Hepatocyte (in vitro differentiated cells): ENCODE measurements around the gene NDFIP2. TPM values are rescaled to one million over a fixed set of nuclear protein-coding genes. Genes with fewer than 3 reads are reported as not detected.

Experiments
- DNase-seq: peaks from one replicate; pipeline ENCODE4 v3.0.0-alpha.2; 2016; ENCODE audit warnings: low spot score
- H2AFZ ChIP-seq: fragments of 200-600 bp; sonication (generic); 2 replicates; pipeline ENCODE4 v1.6.0; 2016; ENCODE audit warnings: antibody characterized with exemption, mild to moderate bottlenecking
- H3K27ac ChIP-seq: fragments of 200-600 bp; sonication (generic); 2 replicates; pipeline ENCODE4 v1.5.1; 2016; ENCODE audit warnings: mild to moderate bottlenecking
- H3K27me3 ChIP-seq: fragments of 200-600 bp; sonication (generic); 2 replicates; pipeline ENCODE4 v1.6.1; 2016
- H3K36me3 ChIP-seq: fragments of 200-600 bp; sonication (generic); replicated peaks from 2 replicates; pipeline ENCODE4 v1.5.1; 2016; ENCODE audit warnings: low read depth; ENCODE audit not compliant: insufficient read depth
- H3K4me1 ChIP-seq: fragments of 200-600 bp; sonication (generic); 2 replicates; pipeline ENCODE4 v1.5.1; 2016; ENCODE audit warnings: mild to moderate bottlenecking, moderate library complexity; ENCODE audit not compliant: insufficient read depth
- H3K4me2 ChIP-seq: fragments of 200-600 bp; sonication (generic); 2 replicates; pipeline ENCODE4 v1.6.0; 2016
- H3K4me3 ChIP-seq: fragments of 200-600 bp; sonication (generic); 2 replicates; pipeline ENCODE4 v1.5.1; 2016; ENCODE audit warnings: mild to moderate bottlenecking
- H3K79me2 ChIP-seq: fragments of 200-600 bp; sonication (generic); 2 replicates; pipeline ENCODE4 v1.6.0; 2017; ENCODE audit warnings: mild to moderate bottlenecking
- H3K9me2 ChIP-seq: fragments of 200-600 bp; sonication (generic); replicated peaks from 2 replicates; pipeline ENCODE4 v1.6.0; 2017; ENCODE audit warnings: mild to moderate bottlenecking; ENCODE audit not compliant: insufficient read depth
- H3K9me3 ChIP-seq: fragments of 200-600 bp; sonication (generic); 2 replicates; pipeline ENCODE4 v1.5.1; 2016; ENCODE audit warnings: low read depth, mild to moderate bottlenecking
- H4K20me1 ChIP-seq: fragments of 200-600 bp; sonication (generic); 2 replicates; pipeline ENCODE4 v1.6.0; 2016; ENCODE audit warnings: mild to moderate bottlenecking; ENCODE audit not compliant: insufficient read depth, poor library complexity, severe bottlenecking
- EZH2 ChIP-seq: fragments of 200-600 bp; sonication (generic); IDR thresholded peaks from 2 replicates; pipeline ENCODE4 v1.6.1; 2016; ENCODE audit warnings: antibody characterized with exemption, mild to moderate bottlenecking, borderline replicate concordance
- EZH2phosphoT487 ChIP-seq: fragments of 200-600 bp; sonication (generic); IDR thresholded peaks from one replicate; pipeline ENCODE4 v1.6.1; 2018; ENCODE audit warnings: antibody characterized with exemption, mild to moderate bottlenecking, low read depth, moderate library complexity; ENCODE audit not compliant: unreplicated experiment, severe bottlenecking
- WGBS: methylation state at CpG from one replicate; pipeline ENCODE4 v1.1.6; 2016; ENCODE audit warnings: low lambda C conversion rate; ENCODE audit errors: missing lambda C conversion rate; 5-methylcytosine and 5-hydroxymethylcytosine counted together
- polyA plus RNA-seq: library from polyadenylated mRNA; unstranded; fragments of >200 nt; fragmentation: Nextera tagmentation; extraction: Ambion mirVana; gene quantifications from 2 replicates; pipeline ENCODE4 v1.2.1, GENCODE V29; 2016
- total RNA-seq: library from RNA; depleted of rRNA; stranded (reverse); fragments of >200 nt; gene quantifications from 2 replicates; pipeline ENCODE4 v1.2.3, GENCODE V29; 2014
- TF ChIP-seq, protein P1 (sequence below): fragments of 200-600 bp; sonication (generic); IDR thresholded peaks from 2 replicates; pipeline ENCODE4 v1.5.1; 2016; ENCODE audit warnings: antibody characterized with exemption, mild to moderate bottlenecking; ENCODE audit not compliant: poor library complexity

NDFIP2 gene
- total and polyA plus RNA-seq, 2 experiments from 2014 or later = 54.4 to 80.2 TPM

- TF ChIP-seq EZH2phosphoT487 (no peak), EZH2 (no peak)
- TF ChIP-seq, protein P1, sequence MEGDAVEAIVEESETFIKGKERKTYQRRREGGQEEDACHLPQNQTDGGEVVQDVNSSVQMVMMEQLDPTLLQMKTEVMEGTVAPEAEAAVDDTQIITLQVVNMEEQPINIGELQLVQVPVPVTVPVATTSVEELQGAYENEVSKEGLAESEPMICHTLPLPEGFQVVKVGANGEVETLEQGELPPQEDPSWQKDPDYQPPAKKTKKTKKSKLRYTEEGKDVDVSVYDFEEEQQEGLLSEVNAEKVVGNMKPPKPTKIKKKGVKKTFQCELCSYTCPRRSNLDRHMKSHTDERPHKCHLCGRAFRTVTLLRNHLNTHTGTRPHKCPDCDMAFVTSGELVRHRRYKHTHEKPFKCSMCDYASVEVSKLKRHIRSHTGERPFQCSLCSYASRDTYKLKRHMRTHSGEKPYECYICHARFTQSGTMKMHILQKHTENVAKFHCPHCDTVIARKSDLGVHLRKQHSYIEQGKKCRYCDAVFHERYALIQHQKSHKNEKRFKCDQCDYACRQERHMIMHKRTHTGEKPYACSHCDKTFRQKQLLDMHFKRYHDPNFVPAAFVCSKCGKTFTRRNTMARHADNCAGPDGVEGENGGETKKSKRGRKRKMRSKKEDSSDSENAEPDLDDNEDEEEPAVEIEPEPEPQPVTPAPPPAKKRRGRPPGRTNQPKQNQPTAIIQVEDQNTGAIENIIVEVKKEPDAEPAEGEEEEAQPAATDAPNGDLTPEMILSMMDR = no peak
- Histone ChIP-seq H3K27me3 (no peaks in the 10 kb centered on the region), H3K4me3 (no peak overlapping the region), H3K9me2 (no peaks in the 10 kb centered on the region), H3K27ac (no peak overlapping the region), H3K79me2 (peaks cover 100% of the 10 kb centered on the region), H3K4me2 (no peak overlapping the region), H3K36me3 (no peaks in the 10 kb centered on the region), H2AFZ (no peak overlapping the region), H3K4me1 (peaks cover 5% of the 10 kb centered on the region), H4K20me1 (peaks cover 65% of the 10 kb centered on the region), H3K9me3 (no peaks in the 10 kb centered on the region)
- DNase-seq = no peak
- 93% methylated on average over 1 of the region's 1 CpG for WGBS
Observed at GRCh38 chr13:79497064-79497463, 16.1 kb downstream of the NDFIP2 start.

DNA sequence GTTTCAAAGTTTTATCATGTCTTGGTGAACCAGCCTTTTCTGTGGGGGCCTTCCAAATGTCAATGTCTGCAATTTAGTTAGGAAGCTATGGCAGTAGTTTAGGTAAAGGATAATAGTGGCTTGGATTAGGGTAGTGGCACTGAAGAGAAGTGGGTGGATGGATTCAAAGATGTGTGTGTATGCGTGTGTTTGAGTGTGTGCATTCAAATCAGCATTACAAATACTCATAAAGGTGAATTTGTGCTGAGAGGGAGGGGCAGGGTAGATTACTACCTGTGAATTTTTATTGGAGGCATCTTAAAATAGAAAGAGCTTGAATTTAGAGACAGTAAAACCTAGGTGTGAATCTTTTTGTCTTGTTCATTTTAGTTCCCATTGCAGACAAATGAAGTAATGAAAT is 16.9 kb downstream of the NDFIP2 start:
- Histone ChIP-seq H3K4me2 (no peak overlapping the region), H3K4me1 (no peaks in the 10 kb centered on the region), H3K4me3 (no peak overlapping the region), H3K9me2 (no peaks in the 10 kb centered on the region), H4K20me1 (peaks cover 64% of the 10 kb centered on the region), H3K27me3 (no peaks in the 10 kb centered on the region), H3K79me2 (peaks cover 100% of the 10 kb centered on the region), H2AFZ (no peak overlapping the region), H3K9me3 (no peaks in the 10 kb centered on the region), H3K27ac (no peak overlapping the region), H3K36me3 (no peaks in the 10 kb centered on the region)
- TF ChIP-seq, protein P1 = no peak
- no peak for TF ChIP-seq EZH2phosphoT487
- no peak for TF ChIP-seq EZH2
- no peak for DNase-seq
- WGBS = 95% methylated on average over 1 of the region's 1 CpG

DNA sequence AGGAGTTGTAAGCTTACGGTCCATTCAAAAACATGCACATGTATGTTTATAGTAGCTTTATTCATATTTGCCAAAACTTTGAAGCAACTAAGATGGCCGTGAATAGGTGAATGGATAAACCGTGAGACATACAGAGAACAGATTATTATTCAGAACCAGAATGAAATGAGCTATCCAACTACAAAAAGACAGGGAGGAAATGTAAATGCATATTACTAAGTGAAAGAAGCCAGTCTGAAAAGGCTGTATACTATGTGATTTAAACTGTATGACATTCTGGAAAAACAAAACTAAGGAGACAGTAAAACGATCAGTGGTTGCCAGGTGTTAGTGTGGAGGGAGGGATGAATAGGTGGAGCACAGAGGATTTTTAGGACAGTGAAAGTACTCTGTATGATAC is 19.9 kb downstream of the NDFIP2 start:
- no peaks in the 10 kb centered on the region for H3K36me3 ChIP-seq
- no peaks in the 10 kb centered on the region for H3K4me1 ChIP-seq
- TF ChIP-seq EZH2 = no peak
- TF ChIP-seq EZH2phosphoT487 = no peak
- TF ChIP-seq, protein P1 = no peak
- no peaks in the 10 kb centered on the region for H3K9me3 ChIP-seq
- no peaks in the 10 kb centered on the region for H3K9me2 ChIP-seq
- WGBS = 95% methylated on average over 4 of the region's 4 CpGs
- no peaks in the 10 kb centered on the region for H3K27me3 ChIP-seq
- no peak overlapping the region for H2AFZ ChIP-seq
- no peak overlapping the region for H3K4me3 ChIP-seq
- no peak for DNase-seq
- no peak overlapping the region for H3K27ac ChIP-seq
- H3K4me2 ChIP-seq = no peak overlapping the region
- peaks cover 100% of the 10 kb centered on the region for H3K79me2 ChIP-seq
- H4K20me1 ChIP-seq = peaks cover 59% of the 10 kb centered on the region
